Liver (tissue), 9 donors: ENCODE data around the gene BCR. TPM values are rescaled to one million over a fixed set of nuclear protein-coding genes. Genes with fewer than 3 reads are reported as not detected.

Source experiments
- DNase-seq: peaks from one replicate; pipeline ENCODE4 v3.0.0-alpha.2; 2017; ENCODE audit warnings: low spot score
- H3K27ac ChIP-seq, 2 donors: one replicate each; pipeline ENCODE4 v1.7.0; 2013; ENCODE audit warnings: inconsistent platforms in 2 of 2, low read length in 2 of 2, control low read depth in 1 of 2, low read depth in 1 of 2, mild to moderate bottlenecking in 1 of 2
- H3K27me3 ChIP-seq, 4 donors: one replicate each; pipeline versions ENCODE4 v1.6.1 to v1.7.0; 2013; ENCODE audit warnings: low read length in 3 of 4, inconsistent platforms in 1 of 4, mild to moderate bottlenecking in 1 of 4, moderate library complexity in 1 of 4; ENCODE audit not compliant: control insufficient read depth in 4 of 4, insufficient read depth in 4 of 4
- H3K36me3 ChIP-seq, 4 donors: one replicate each; pipeline versions ENCODE4 v1.6.1 to v1.7.0; 2013; ENCODE audit warnings: low read length in 3 of 4, mild to moderate bottlenecking in 3 of 4, low read depth in 1 of 4, moderate library complexity in 1 of 4; ENCODE audit not compliant: control insufficient read depth in 4 of 4, insufficient read depth in 3 of 4
- H3K4me1 ChIP-seq, 4 donors: one replicate each; pipeline versions ENCODE4 v1.6.1 to v1.7.0; 2013; ENCODE audit warnings: low read length in 3 of 4, mild to moderate bottlenecking in 3 of 4, moderate library complexity in 1 of 4; ENCODE audit not compliant: control insufficient read depth in 4 of 4, insufficient read depth in 4 of 4
- H3K4me3 ChIP-seq, 3 donors: one replicate each; pipeline versions ENCODE4 v1.6.1 to v1.7.0; 2013; ENCODE audit warnings: low read length in 3 of 3, control low read depth in 1 of 3, low read depth in 1 of 3, mild to moderate bottlenecking in 1 of 3
- H3K9ac ChIP-seq, 2 donors: one replicate each; pipeline ENCODE4 v1.7.0; 2013; ENCODE audit warnings: low read length in 2 of 2, mild to moderate bottlenecking in 2 of 2, moderate library complexity in 2 of 2, control low read depth in 1 of 2, low read depth in 1 of 2
- H3K9me3 ChIP-seq, 4 donors: one replicate each; pipeline versions ENCODE4 v1.6.1 to v1.7.0; 2013; ENCODE audit warnings: low read length in 3 of 4; ENCODE audit not compliant: control insufficient read depth in 4 of 4
- ATF3 ChIP-seq: IDR thresholded peaks from 2 replicates; pipeline ENCODE4 v1.6.1; 2016; ENCODE audit warnings: antibody characterized with exemption
- CTCF ChIP-seq: fragments of 150-350 bp; IDR thresholded peaks from 2 replicates; pipeline ENCODE4 v1.5.1; 2017; ENCODE audit warnings: improper control_type of control experiment, low read depth, low read length; ENCODE audit not compliant: missing input control
- EGR1 ChIP-seq, 2 donors: IDR thresholded peaks; 2 replicates each; pipeline ENCODE4 v1.6.1; 2016 to 2018; ENCODE audit warnings: antibody characterized with exemption in 2 of 2, low read depth in 2 of 2
- FOXA1 ChIP-seq: IDR thresholded peaks from 2 replicates; pipeline ENCODE4 v1.6.1; 2016; ENCODE audit warnings: antibody characterized with exemption
- FOXA2 ChIP-seq: IDR thresholded peaks from 2 replicates; pipeline ENCODE4 v1.6.1; 2016; ENCODE audit warnings: antibody characterized with exemption
- GABPA ChIP-seq, 2 donors: IDR thresholded peaks in 1 of 2; conservative IDR thresholded peaks in 1 of 2; 2 replicates each; pipeline ENCODE4 v1.6.1; 2016; ENCODE audit warnings: antibody characterized with exemption in 2 of 2, mild to moderate bottlenecking in 1 of 2, moderate library complexity in 1 of 2
- HNF4A ChIP-seq, 2 donors: conservative IDR thresholded peaks; 2 replicates each; pipeline ENCODE4 v1.6.1; 2016; ENCODE audit warnings: antibody characterized with exemption in 2 of 2, mild to moderate bottlenecking in 2 of 2
- HNF4G ChIP-seq: IDR thresholded peaks from 2 replicates; pipeline ENCODE4 v1.6.1; 2016; ENCODE audit warnings: antibody characterized with exemption
- JUND ChIP-seq, 2 donors: IDR thresholded peaks; 2 replicates each; pipeline ENCODE4 v1.6.1; 2016; ENCODE audit warnings: antibody characterized with exemption in 2 of 2
- MAX ChIP-seq: IDR thresholded peaks from 2 replicates; pipeline ENCODE4 v1.6.1; 2016; ENCODE audit warnings: antibody characterized with exemption
- NR2F2 ChIP-seq: IDR thresholded peaks from 2 replicates; pipeline ENCODE4 v1.6.1; 2016; ENCODE audit warnings: antibody characterized with exemption
- RAD21 ChIP-seq, 2 donors: IDR thresholded peaks; 2 replicates each; pipeline ENCODE4 v1.6.1; 2016; ENCODE audit warnings: antibody characterized with exemption in 2 of 2, mild to moderate bottlenecking in 2 of 2
- REST ChIP-seq: IDR thresholded peaks from 2 replicates; pipeline ENCODE4 v1.6.1; 2016; ENCODE audit warnings: antibody characterized with exemption, mild to moderate bottlenecking
- RXRA ChIP-seq, 2 donors: IDR thresholded peaks; 2 replicates each; pipeline ENCODE4 v1.6.1; 2017 to 2018; ENCODE audit warnings: antibody characterized with exemption in 2 of 2, mild to moderate bottlenecking in 1 of 2
- SP1 ChIP-seq: IDR thresholded peaks from 2 replicates; pipeline ENCODE4 v1.6.1; 2018; ENCODE audit warnings: antibody characterized with exemption, mild to moderate bottlenecking
- TAF1 ChIP-seq: conservative IDR thresholded peaks from 2 replicates; pipeline ENCODE4 v1.6.1; 2016; ENCODE audit warnings: antibody characterized with exemption, mild to moderate bottlenecking
- YY1 ChIP-seq: IDR thresholded peaks from 2 replicates; pipeline ENCODE4 v1.6.1; 2016; ENCODE audit warnings: antibody characterized with exemption, mild to moderate bottlenecking
- ZBTB33 ChIP-seq: IDR thresholded peaks from 2 replicates; pipeline ENCODE4 v1.6.1; 2016; ENCODE audit warnings: antibody characterized with exemption
- WGBS: extraction: QIAGEN DNeasy Blood & Tissue Kit; methylation state at CpG from one replicate; pipeline ENCODE4 v1.1.7; 2013; 5-methylcytosine and 5-hydroxymethylcytosine counted together
- polyA plus RNA-seq, 2 donors: library from polyadenylated mRNA; stranded (reverse) in 1 of 2; unstranded in 1 of 2; fragments of 200-250 nt in 1 of 2; fragments of >200 nt in 1 of 2; fragmentation: Nextera tagmentation in 1 of 2; extraction: Ambion mirVana in 1 of 2; gene quantifications; one replicate each; pipeline versions ENCODE4 v1.2.1 to v1.2.3, GENCODE V29; 2013 to 2015
- total RNA-seq, 2 donors: library from RNA; depleted of rRNA; stranded (reverse); fragments of >200 nt; gene quantifications; one replicate each; pipeline ENCODE4 v1.2.3, GENCODE V29; 2014
- donor health status: healthy.
- donor health status: healthy.
- donor health status: healthy.
- donor health status: healthy.
- donor health status: healthy.

BCR gene
- total and polyA plus RNA-seq, 4 donors = 7.4 to 35.6 (median 18.3) TPM

- TF ChIP-seq HNF4A (conservative IDR thresholded peaks at IDR 0.05) = no peak
- TF ChIP-seq ATF3 = no peak
- no peak for TF ChIP-seq MAX
- no peak for TF ChIP-seq RAD21 (IDR thresholded peaks at IDR 0.05)
- TF ChIP-seq CTCF = no peak
- TF ChIP-seq GABPA (IDR thresholded peaks at IDR 0.05 in 1 of 2, conservative IDR thresholded peaks at IDR 0.05 in 1 of 2) = no peak
- TF ChIP-seq YY1 = no peak
- TF ChIP-seq FOXA1 = no peak
- no peak for TF ChIP-seq JUND (IDR thresholded peaks at IDR 0.05)
- TF ChIP-seq NR2F2 = no peak
- no peak for TF ChIP-seq SP1
- TF ChIP-seq TAF1 = no peak
- 97% methylated on average over 19 of the region's 19 CpGs for WGBS
- H3K4me3 ChIP-seq = no peak overlapping the region
Measured at GRCh38 chr22:23234409-23235161, 54.3 kb downstream of the BCR start.

GRCh38 chr22:23235425-23235824, 55.1 kb downstream of the BCR start:
- H3K9ac ChIP-seq = no peak overlapping the region
- no peak overlapping the region for H3K4me3 ChIP-seq
- TF ChIP-seq MAX = no peak
- no peak for TF ChIP-seq NR2F2
- no peak for TF ChIP-seq EGR1 (IDR thresholded peaks at IDR 0.05; ENCODE audit: low read depth in 2 of 2)
- TF ChIP-seq YY1 = no peak
- TF ChIP-seq FOXA1 = no peak
- no peak for TF ChIP-seq HNF4A (conservative IDR thresholded peaks at IDR 0.05)
- TF ChIP-seq RXRA (IDR thresholded peaks at IDR 0.05) = no peak
- TF ChIP-seq GABPA (IDR thresholded peaks at IDR 0.05 in 1 of 2, conservative IDR thresholded peaks at IDR 0.05 in 1 of 2) = no peak
- no peak for TF ChIP-seq JUND (IDR thresholded peaks at IDR 0.05)
- TF ChIP-seq TAF1 = no peak
- no peak for TF ChIP-seq CTCF
- no peak for TF ChIP-seq RAD21 (IDR thresholded peaks at IDR 0.05)
- TF ChIP-seq REST = no peak
- TF ChIP-seq SP1 = no peak
- TF ChIP-seq HNF4G = no peak
- no peak for TF ChIP-seq FOXA2
- no peak for TF ChIP-seq ATF3
- TF ChIP-seq ZBTB33 = no peak
- H3K9me3 ChIP-seq = no peaks in the 10 kb centered on the region
- H3K36me3 ChIP-seq = no peaks in the 10 kb centered on the region
- DNase-seq = no peak
- H3K27me3 ChIP-seq = no peaks in the 10 kb centered on the region
- H3K27ac ChIP-seq = no peak overlapping the region
- no peaks in the 10 kb centered on the region for H3K4me1 ChIP-seq
- 98% methylated on average over 3 of the region's 3 CpGs for WGBS

More at GRCh38 chr22:23234409-23235161, 54.3 kb downstream of the BCR start:
- H3K27ac ChIP-seq = no peak overlapping the region
- no peak overlapping the region for H3K9ac ChIP-seq
- no peak for DNase-seq
- no peaks in the 10 kb centered on the region for H3K9me3 ChIP-seq
- H3K27me3 ChIP-seq = no peaks in the 10 kb centered on the region
- no peaks in the 10 kb centered on the region for H3K36me3 ChIP-seq
- H3K4me1 ChIP-seq = no peaks in the 10 kb centered on the region
